Activated CD8-positive, alpha-beta T cell treated with anti-CD3 and anti-CD28 coated beads for 36 hours (primary cell): Measurements from ENCODE around the gene PANK4. TPM values are rescaled to one million over a fixed set of nuclear protein-coding genes. Genes with fewer than 3 reads are reported as not detected.

ENCODE experiments used
- ATAC-seq: fragments of 200-7000 bp; cut with Tn5 transposase; one replicate; pipeline ENCODE4 v1.10.0; 2021; ENCODE audit warnings: mild to moderate bottlenecking, moderate library complexity
- CTCF ChIA-PET: fragments of 350-600 bp; sonication (Branson Sonifier 250); formaldehyde crosslinking; loops from one replicate; lab custom pipeline; 2021; ENCODE audit warnings: antibody characterized with exemption; lab: Charles Lee
- POLR2A ChIA-PET: fragments of 350-600 bp; sonication (Branson Sonifier 250); formaldehyde crosslinking; loops from one replicate; lab custom pipeline; 2021; ENCODE audit warnings: antibody characterized with exemption; lab: Charles Lee
- DNase-seq: peaks from one replicate; pipeline ENCODE4 v3.0.0-alpha.2; 2020
- H3K27ac Mint-ChIP-seq: one replicate; pipeline ENCODE4 v1.8.0; 2021; ENCODE audit warnings: mild to moderate bottlenecking, mixed read lengths
- H3K27me3 Mint-ChIP-seq: one replicate; pipeline ENCODE4 v1.8.0; 2021; ENCODE audit warnings: mixed read lengths
- H3K36me3 Mint-ChIP-seq: one replicate; pipeline ENCODE4 v1.8.0; 2021; ENCODE audit warnings: low read depth, mixed read lengths
- H3K4me1 Mint-ChIP-seq: one replicate; pipeline ENCODE4 v1.8.0; 2021; ENCODE audit warnings: low read depth, mixed read lengths
- H3K4me3 Mint-ChIP-seq: one replicate; pipeline ENCODE4 v1.8.0; 2021; ENCODE audit warnings: mild to moderate bottlenecking, moderate library complexity, mixed read lengths
- H3K9me3 Mint-ChIP-seq: one replicate; pipeline ENCODE4 v1.8.0; 2021; ENCODE audit warnings: mixed read lengths
- intact Hi-C: fragments of 100-400 bp; cut with micrococcal nuclease; formaldehyde crosslinking; loops from one replicate; pipeline ENCODE4 v1.10.0; 2022
- total RNA-seq, 2 experiments: library from RNA; stranded (reverse); gene quantifications; one replicate each; pipeline ENCODE4 v1.2.3, GENCODE V29; 2021
- TF ChIP-seq, protein P1 (sequence below): fragments of 200-600 bp; IDR thresholded peaks from one replicate; pipeline ENCODE4 v1.8.0; 2022; ENCODE audit warnings: antibody characterized with exemption, mild to moderate bottlenecking

The PANK4 gene
- total RNA-seq, 2 experiments from 2014 or later, result 39.0 to 40.6 TPM

GRCh38 chr1:2510366-2511155 lies 15.8 kb downstream of the PANK4 start:
- POLR2A ChIA-PET, result interaction anchor here (0.9 to 1.1 kb wide), 3 partner anchors 9 to 14 kb away, joined by 3 read pairs; no protein-coding TSS in a partner anchor
- Mint-ChIP-seq H3K27ac (no peak overlapping the region), H3K4me3 (no peak overlapping the region), H3K27me3 (no peaks in the 10 kb centered on the region), H3K4me1 (no peaks in the 10 kb centered on the region), H3K9me3 (no peaks in the 10 kb centered on the region), H3K36me3 (peaks cover 8% of the 10 kb centered on the region)
- ATAC-seq (no peak), DNase-seq (no peak)
- TF ChIP-seq, protein P1, sequence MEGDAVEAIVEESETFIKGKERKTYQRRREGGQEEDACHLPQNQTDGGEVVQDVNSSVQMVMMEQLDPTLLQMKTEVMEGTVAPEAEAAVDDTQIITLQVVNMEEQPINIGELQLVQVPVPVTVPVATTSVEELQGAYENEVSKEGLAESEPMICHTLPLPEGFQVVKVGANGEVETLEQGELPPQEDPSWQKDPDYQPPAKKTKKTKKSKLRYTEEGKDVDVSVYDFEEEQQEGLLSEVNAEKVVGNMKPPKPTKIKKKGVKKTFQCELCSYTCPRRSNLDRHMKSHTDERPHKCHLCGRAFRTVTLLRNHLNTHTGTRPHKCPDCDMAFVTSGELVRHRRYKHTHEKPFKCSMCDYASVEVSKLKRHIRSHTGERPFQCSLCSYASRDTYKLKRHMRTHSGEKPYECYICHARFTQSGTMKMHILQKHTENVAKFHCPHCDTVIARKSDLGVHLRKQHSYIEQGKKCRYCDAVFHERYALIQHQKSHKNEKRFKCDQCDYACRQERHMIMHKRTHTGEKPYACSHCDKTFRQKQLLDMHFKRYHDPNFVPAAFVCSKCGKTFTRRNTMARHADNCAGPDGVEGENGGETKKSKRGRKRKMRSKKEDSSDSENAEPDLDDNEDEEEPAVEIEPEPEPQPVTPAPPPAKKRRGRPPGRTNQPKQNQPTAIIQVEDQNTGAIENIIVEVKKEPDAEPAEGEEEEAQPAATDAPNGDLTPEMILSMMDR, result no peak
- intact Hi-C loops, result no loop called here
- CTCF ChIA-PET, result no interaction called here

DNA sequence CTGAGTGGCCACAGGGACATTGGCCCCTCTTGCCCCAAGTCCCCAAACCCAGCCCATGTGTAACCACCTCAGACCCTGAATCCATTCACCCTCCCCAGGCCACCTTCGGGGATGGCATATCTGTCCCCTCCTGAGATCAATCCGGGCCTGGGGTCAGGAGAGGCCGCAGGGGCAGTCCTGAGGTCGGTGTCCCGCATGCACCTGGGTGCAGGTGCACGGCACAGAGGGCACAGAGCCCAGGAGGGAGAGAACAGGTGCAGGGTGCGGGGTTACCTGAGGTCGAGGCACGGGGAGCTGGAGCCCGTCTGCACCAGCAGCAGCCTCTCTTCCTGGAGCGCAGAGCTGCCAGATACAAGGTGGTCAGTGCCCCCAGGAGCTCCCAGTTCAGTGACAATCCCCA lies 16.8 kb downstream of the PANK4 start:
- ChIA-PET POLR2A (interaction anchor here (0.9 to 1.1 kb wide), 4 partner anchors 10 to 39 kb away, joined by 3 read pairs; no protein-coding TSS in a partner anchor), CTCF (no interaction called here)
- H3K27me3 Mint-ChIP-seq, result no peaks in the 10 kb centered on the region
- H3K9me3 Mint-ChIP-seq, result no peaks in the 10 kb centered on the region
- no peak overlapping the region for H3K27ac Mint-ChIP-seq
- no peaks in the 10 kb centered on the region for H3K4me1 Mint-ChIP-seq
- no peak overlapping the region for H3K4me3 Mint-ChIP-seq
- TF ChIP-seq, protein P1, result no peak
- ATAC-seq (no peak), DNase-seq (no peak)
- peaks cover 8% of the 10 kb centered on the region for H3K36me3 Mint-ChIP-seq
- intact Hi-C loops, result no loop called here

- H3K9me3 Mint-ChIP-seq, result no peaks in the 10 kb centered on the region
- H3K27me3 Mint-ChIP-seq, result no peaks in the 10 kb centered on the region
- TF ChIP-seq, protein P1, result no peak
- intact Hi-C loops, result no loop called here
- ATAC-seq (no peak), DNase-seq (no peak)
- peaks cover 7% of the 10 kb centered on the region for H3K36me3 Mint-ChIP-seq
- H3K27ac Mint-ChIP-seq, result no peak overlapping the region
- no peak overlapping the region for H3K4me3 Mint-ChIP-seq
- ChIA-PET CTCF (no interaction called here), POLR2A (interaction anchor here (0.9 to 3.8 kb wide), 2 partner anchors 15 to 40 kb away, joined by 3 to 17 read pairs; no protein-coding TSS in a partner anchor)
- H3K4me1 Mint-ChIP-seq, result no peaks in the 10 kb centered on the region
These were observed 17.6 kb downstream of the PANK4 start for GRCh38 chr1:2508751-2509150.

- DNase-seq, result no peak
- no peak overlapping the region for H3K4me3 Mint-ChIP-seq
- TF ChIP-seq, protein P1, result no peak
- ChIA-PET POLR2A (interaction anchor here (3.8 kb wide), 1 partner anchor 16 kb away, joined by 17 read pairs; no protein-coding TSS in a partner anchor), CTCF (no interaction called here)
- no peaks in the 10 kb centered on the region for H3K4me1 Mint-ChIP-seq
- H3K36me3 Mint-ChIP-seq, result peaks cover 6% of the 10 kb centered on the region
- intact Hi-C loops, result no loop called here
- H3K27ac Mint-ChIP-seq, result no peak overlapping the region
- no peak for ATAC-seq
- H3K27me3 Mint-ChIP-seq, result no peaks in the 10 kb centered on the region
- H3K9me3 Mint-ChIP-seq, result no peaks in the 10 kb centered on the region
These were observed 18.2 kb downstream of the PANK4 start for GRCh38 chr1:2508180-2508579.

DNA sequence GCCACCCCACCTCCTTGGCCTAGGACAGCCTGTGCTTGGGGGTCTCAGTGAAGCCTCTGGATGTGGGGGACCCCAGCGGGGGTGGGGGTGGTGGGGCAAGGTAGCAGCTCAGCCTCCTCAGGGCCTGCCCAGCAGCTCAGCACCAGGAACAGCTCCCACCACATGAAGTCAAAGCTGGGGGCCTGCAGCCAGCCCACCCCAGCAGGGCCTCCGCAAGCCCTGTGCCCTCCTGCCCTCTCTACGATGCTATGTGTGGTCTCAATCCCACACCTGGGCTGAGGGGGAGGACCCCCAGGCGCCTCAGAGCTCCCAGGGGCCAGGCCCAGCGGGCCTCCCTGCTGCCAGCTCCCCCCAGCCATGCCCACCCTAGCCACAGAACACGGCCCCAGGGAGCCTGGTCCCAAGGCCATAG lies 18.6 kb downstream of the PANK4 start:
- no peak overlapping the region for H3K27ac Mint-ChIP-seq
- TF ChIP-seq, protein P1, result no peak
- H3K4me3 Mint-ChIP-seq, result no peak overlapping the region
- DNase-seq (no peak), ATAC-seq (no peak)
- no peaks in the 10 kb centered on the region for H3K27me3 Mint-ChIP-seq
- H3K9me3 Mint-ChIP-seq, result no peaks in the 10 kb centered on the region
- POLR2A ChIA-PET, result interaction anchor here (1.9 to 3.8 kb wide), 2 partner anchors 12 to 16 kb away, joined by 7 to 17 read pairs; no protein-coding TSS in a partner anchor
- intact Hi-C loops, result no loop called here
- CTCF ChIA-PET, result no interaction called here
- peaks cover 6% of the 10 kb centered on the region for H3K36me3 Mint-ChIP-seq
- H3K4me1 Mint-ChIP-seq, result no peaks in the 10 kb centered on the region
